ENCODE measurements around the gene FAM120A. TPM values are rescaled to one million over a fixed set of nuclear protein-coding genes. Genes with fewer than 3 reads are reported as not detected.

The FAM120A gene
- total RNA-seq, 1 donor from 2014 or later = 57.3 TPM

- peaks cover 35% of the 10 kb centered on the region for H3K4me1 Mint-ChIP-seq
- H3K27me3 Mint-ChIP-seq (ENCODE audit: low read depth) = no peaks in the 10 kb centered on the region
- H3K4me3 Mint-ChIP-seq = peak overlapping the region; percentile 92
- H3K9me3 Mint-ChIP-seq = no peaks in the 10 kb centered on the region
- peaks cover 3% of the 10 kb centered on the region for H3K36me3 Mint-ChIP-seq (ENCODE audit: low read depth)
- no peak for TF ChIP-seq CTCF (conservative IDR thresholded peaks at IDR 0.05)
- DNase-seq (ENCODE audit: low read depth, low spot score) = no peak
- no peak overlapping the region for H3K27ac Mint-ChIP-seq (ENCODE audit: unreplicated experiment)
These were observed 1.2 kb downstream of the FAM120A start for GRCh38 chr9:93452710-93453046.

- Mint-ChIP-seq H3K27ac (ENCODE audit: unreplicated experiment) (peak within 1 kb of the TSS; percentile 14), H3K36me3 (ENCODE audit: low read depth) (no peaks in the 10 kb centered on the region)
- no peak for TF ChIP-seq CTCF (conservative IDR thresholded peaks at IDR 0.05)
These were observed 1.8 kb downstream of the FAM120A start, which contains the start of gene FAM120AOS for GRCh38 chr9:93453047-93453914. FAM120AOS (minus strand) TSS chr9:93453581; CDS start chr9:93452709, 872 bp downstream.

GRCh38 chr9:93456022-93456421, 4.5 kb downstream of the FAM120A start:
- TF ChIP-seq CTCF (conservative IDR thresholded peaks at IDR 0.05) = no peak
- Mint-ChIP-seq H3K27ac (ENCODE audit: unreplicated experiment) (no peak overlapping the region), H3K4me1 (peaks cover 45% of the 10 kb centered on the region), H3K27me3 (ENCODE audit: low read depth) (no peaks in the 10 kb centered on the region), H3K36me3 (ENCODE audit: low read depth) (no peaks in the 10 kb centered on the region), H3K4me3 (peak overlapping the region; percentile 4), H3K9me3 (no peaks in the 10 kb centered on the region)
- DNase-seq (ENCODE audit: low read depth, low spot score) = no peak

More at GRCh38 chr9:93453047-93453914, 1.8 kb downstream of the FAM120A start, which contains the start of gene FAM120AOS:
- peak; percentile 69 for DNase-seq (ENCODE audit: low read depth, low spot score)
- no peaks in the 10 kb centered on the region for H3K9me3 Mint-ChIP-seq
- H3K4me1 Mint-ChIP-seq = peaks cover 37% of the 10 kb centered on the region
- peak within 1 kb of the TSS; percentile 92 for H3K4me3 Mint-ChIP-seq
- no peaks in the 10 kb centered on the region for H3K27me3 Mint-ChIP-seq (ENCODE audit: low read depth)

GRCh38 chr9:93456504-93456903, 5.0 kb downstream of the FAM120A start:
- Mint-ChIP-seq H3K9me3 (no peaks in the 10 kb centered on the region), H3K27me3 (ENCODE audit: low read depth) (no peaks in the 10 kb centered on the region)

GRCh38 chr9:93457006-93457405, 5.5 kb downstream of the FAM120A start:
- TF ChIP-seq CTCF (conservative IDR thresholded peaks at IDR 0.05) = no peak
- Mint-ChIP-seq H3K27ac (ENCODE audit: unreplicated experiment) (no peak overlapping the region), H3K4me1 (peaks cover 46% of the 10 kb centered on the region), H3K4me3 (peak overlapping the region; percentile 22), H3K9me3 (no peaks in the 10 kb centered on the region), H3K36me3 (ENCODE audit: low read depth) (no peaks in the 10 kb centered on the region), H3K27me3 (ENCODE audit: low read depth) (no peaks in the 10 kb centered on the region)
- no peak for DNase-seq (ENCODE audit: low read depth, low spot score)

More at GRCh38 chr9:93456504-93456903, 5.0 kb downstream of the FAM120A start:
- Mint-ChIP-seq H3K4me1 (peaks cover 46% of the 10 kb centered on the region), H3K27ac (ENCODE audit: unreplicated experiment) (no peak overlapping the region), H3K4me3 (peak overlapping the region; percentile 22), H3K36me3 (ENCODE audit: low read depth) (no peaks in the 10 kb centered on the region)
- TF ChIP-seq CTCF (conservative IDR thresholded peaks at IDR 0.05) = no peak
- no peak for DNase-seq (ENCODE audit: low read depth, low spot score)
